Cardiac muscle cell (in vitro differentiated cells and primary cell): ENCODE data around the gene ADGRG3. TPM values are rescaled to one million over a fixed set of nuclear protein-coding genes. Genes with fewer than 3 reads are reported as not detected.
A peak's percentile ranks its signal among the peaks of the same experiment; 100 is the strongest.

ENCODE experiments used
- DNase-seq, 2 donors: peaks; one replicate each; pipeline versions ENCODE4 v3.0.0 to v3.0.0-alpha.2; 2010 to 2017; ENCODE audit warnings: low read depth in 1 of 2, low spot score in 1 of 2
- H3K27ac ChIP-seq: fragments of 200-600 bp; sonication (generic); 2 replicates; pipeline ENCODE4 v1.5.1; 2016
- H3K27me3 ChIP-seq: fragments of 200-600 bp; sonication (generic); 2 replicates; pipeline ENCODE4 v1.6.0; 2016; ENCODE audit warnings: control low read depth
- H3K36me3 ChIP-seq: fragments of 200-600 bp; sonication (generic); 2 replicates; pipeline ENCODE4 v1.5.1; 2016; ENCODE audit warnings: control low read depth
- H3K4me1 ChIP-seq: fragments of 200-600 bp; sonication (generic); 2 replicates; pipeline ENCODE4 v1.8.1; 2017; ENCODE audit warnings: low read depth, mild to moderate bottlenecking, mixed run types
- H3K4me3 ChIP-seq: fragments of 200-600 bp; sonication (generic); 2 replicates; pipeline ENCODE4 v1.5.1; 2016; ENCODE audit warnings: mild to moderate bottlenecking
- H3K9me3 ChIP-seq: fragments of 200-600 bp; sonication (generic); 2 replicates; pipeline ENCODE4 v1.5.1; 2017; ENCODE audit warnings: low read depth, mild to moderate bottlenecking, control low read depth
- CTCF ChIP-seq: IDR thresholded peaks from 2 replicates; pipeline ENCODE4 v1.5.1; 2012; ENCODE audit warnings: low read depth, mild to moderate bottlenecking, low read length
- polyA plus RNA-seq: library from polyadenylated mRNA; unstranded; fragments of >200 nt; fragmentation: Nextera tagmentation; extraction: Ambion mirVana; gene quantifications from 2 replicates; pipeline ENCODE4 v1.2.1, GENCODE V29; 2016
- total RNA-seq: library from RNA; depleted of rRNA; stranded (reverse); fragments of >200 nt; gene quantifications from 2 replicates; pipeline ENCODE4 v1.2.3, GENCODE V29; 2016

ADGRG3 gene
- total and polyA plus RNA-seq, 2 experiments from 2014 or later: not detected

DNA sequence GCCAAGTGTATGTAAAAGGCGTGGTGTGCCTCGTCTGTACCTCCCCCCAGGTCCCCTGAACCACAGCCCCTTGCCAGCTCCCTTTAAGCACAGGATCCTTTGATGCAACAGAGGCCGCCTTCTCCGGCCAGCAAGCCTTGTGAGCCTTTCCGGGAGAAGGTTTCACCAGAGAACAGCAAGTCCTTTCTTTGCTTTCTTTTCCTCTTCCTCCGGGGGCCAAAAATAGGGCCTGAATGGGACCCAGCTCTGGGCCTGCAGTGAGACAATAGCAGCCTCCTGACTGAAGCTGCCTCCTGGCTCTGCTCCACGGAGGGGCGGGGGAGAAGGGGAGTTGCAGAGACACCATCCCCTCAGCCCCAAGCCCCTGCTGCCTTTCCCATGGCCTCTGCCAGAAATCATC, 30.7 kb upstream of the ADGRG3 start:
- H3K27me3 ChIP-seq: no peaks in the 10 kb centered on the region
- DNase-seq: peak in 1 of 2 donors; percentile 42
- H3K4me3 ChIP-seq: no peak overlapping the region
- no peaks in the 10 kb centered on the region for H3K4me1 ChIP-seq
- H3K9me3 ChIP-seq: no peaks in the 10 kb centered on the region
- no peaks in the 10 kb centered on the region for H3K36me3 ChIP-seq
- no peak for TF ChIP-seq CTCF
- no peak overlapping the region for H3K27ac ChIP-seq

DNA sequence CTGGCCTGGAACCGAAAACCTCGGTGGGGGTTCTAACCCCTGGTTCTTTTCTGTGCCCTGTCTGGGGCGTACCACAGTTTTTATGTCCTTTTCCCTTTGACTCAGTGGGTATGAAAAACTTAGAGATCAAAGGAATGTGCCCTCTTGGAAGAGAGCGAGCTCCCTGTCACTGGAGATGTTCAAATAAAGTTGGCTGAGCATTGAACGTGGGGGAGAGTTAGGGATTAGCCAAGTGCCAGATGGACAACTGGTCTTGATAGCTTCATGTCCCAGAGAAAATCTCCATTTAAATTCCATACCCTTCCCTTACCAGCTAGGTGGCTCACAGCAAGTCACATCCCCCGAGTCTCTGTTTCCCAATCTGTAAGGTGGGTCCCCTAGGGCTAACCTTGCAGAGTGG, 30.1 kb upstream of the ADGRG3 start:
- Histone ChIP-seq H3K9me3 (no peaks in the 10 kb centered on the region), H3K27ac (no peak overlapping the region), H3K4me1 (no peaks in the 10 kb centered on the region), H3K27me3 (no peaks in the 10 kb centered on the region), H3K4me3 (no peak overlapping the region), H3K36me3 (no peaks in the 10 kb centered on the region)
- no peak for DNase-seq
- TF ChIP-seq CTCF: no peak

DNA sequence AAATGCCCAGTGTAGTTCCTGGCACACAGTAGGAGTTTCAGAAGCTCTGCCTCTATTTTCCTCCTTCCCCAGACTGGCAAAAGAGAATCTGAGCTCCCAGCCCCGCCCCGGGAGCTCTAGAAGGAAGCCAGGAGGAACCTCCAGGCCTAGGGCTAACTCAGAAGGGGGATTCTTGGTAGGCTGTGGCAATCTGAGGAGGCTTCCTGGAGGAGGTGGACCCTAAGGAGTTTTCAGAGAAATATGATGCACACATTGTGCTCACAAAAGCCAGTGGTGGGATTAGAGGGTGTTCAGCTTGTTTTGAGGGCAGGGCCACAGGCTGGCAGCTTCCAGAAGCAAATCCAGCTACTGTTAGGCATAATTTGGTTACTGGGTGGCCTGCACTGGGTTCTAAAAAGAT, 29.7 kb upstream of the ADGRG3 start:
- DNase-seq: no peak
- TF ChIP-seq CTCF: no peak
- Histone ChIP-seq H3K27me3 (no peaks in the 10 kb centered on the region), H3K4me1 (no peaks in the 10 kb centered on the region), H3K36me3 (no peaks in the 10 kb centered on the region), H3K9me3 (no peaks in the 10 kb centered on the region), H3K4me3 (no peak overlapping the region), H3K27ac (no peak overlapping the region)

DNA sequence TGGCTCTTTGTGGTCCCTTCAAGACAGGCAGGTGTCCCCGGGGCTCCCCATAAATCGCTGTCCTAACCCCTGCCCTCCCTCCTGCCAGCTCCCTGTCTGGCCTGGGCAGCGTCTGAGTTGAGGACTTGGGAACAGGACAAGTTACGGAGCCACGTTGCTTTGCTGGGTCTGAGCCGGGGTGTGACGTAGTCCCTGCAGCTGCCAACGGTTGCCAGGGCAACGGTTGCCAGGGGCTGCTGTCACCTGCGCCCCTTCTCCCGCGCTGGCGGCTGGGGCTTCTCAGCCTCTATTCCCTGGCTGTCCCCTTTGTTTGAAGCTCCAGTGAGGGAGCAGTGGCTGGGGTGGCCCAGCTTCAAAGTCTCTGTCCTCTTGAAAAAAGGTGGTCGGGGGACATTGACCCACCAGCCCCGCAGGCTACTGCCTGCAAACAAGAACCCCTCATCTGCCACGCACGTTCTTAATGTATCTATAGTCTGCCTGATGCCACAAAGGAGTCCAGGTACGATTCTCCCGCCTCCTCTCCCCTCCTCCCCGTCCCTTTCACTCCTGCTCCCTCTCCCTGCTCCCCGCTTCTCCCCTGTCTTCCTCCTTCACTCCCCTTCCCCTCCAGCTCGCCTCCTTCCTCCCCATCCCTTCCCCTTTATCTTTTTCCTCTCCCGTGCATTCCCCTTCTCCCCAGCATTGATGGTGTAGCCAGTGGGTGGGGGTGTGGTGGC, 28.8 kb upstream of the ADGRG3 start:
- no peaks in the 10 kb centered on the region for H3K36me3 ChIP-seq
- H3K9me3 ChIP-seq: no peaks in the 10 kb centered on the region
- DNase-seq: peak; percentile 52 to 87
- no peak overlapping the region for H3K27ac ChIP-seq
- H3K4me3 ChIP-seq: no peak overlapping the region
- no peak for TF ChIP-seq CTCF
- H3K4me1 ChIP-seq: no peaks in the 10 kb centered on the region
- no peaks in the 10 kb centered on the region for H3K27me3 ChIP-seq

DNA sequence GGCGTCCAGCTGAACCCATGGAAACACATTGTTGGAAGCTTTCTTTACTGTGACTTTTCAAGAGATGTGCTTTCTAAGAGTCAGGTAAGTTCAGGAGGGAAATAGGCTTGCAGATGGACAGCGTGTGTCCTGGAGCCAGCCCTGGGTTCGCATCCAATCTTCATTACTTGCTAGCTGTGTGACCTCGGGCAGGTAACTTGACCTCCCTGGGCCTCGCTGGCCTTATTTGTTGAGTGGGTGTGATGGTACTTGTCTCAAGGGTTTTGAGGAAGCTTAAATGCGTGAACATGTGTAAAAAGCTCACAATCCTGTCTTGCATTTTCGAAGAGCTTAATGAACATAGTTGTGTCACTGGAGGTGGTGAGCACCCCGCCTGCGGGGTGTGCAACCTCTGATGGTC, 27.9 kb upstream of the ADGRG3 start:
- no peak for TF ChIP-seq CTCF
- Histone ChIP-seq H3K27me3 (no peaks in the 10 kb centered on the region), H3K36me3 (no peaks in the 10 kb centered on the region), H3K4me1 (no peaks in the 10 kb centered on the region), H3K27ac (no peak overlapping the region), H3K9me3 (no peaks in the 10 kb centered on the region), H3K4me3 (no peak overlapping the region)
- DNase-seq: no peak
